ENCODE measurements around the gene MALRD1. TPM values are rescaled to one million over a fixed set of nuclear protein-coding genes. Genes with fewer than 3 reads are reported as not detected.

MALRD1 gene
- total RNA-seq, 1 experiment from 2014 or later, result 8.2 TPM

DNA sequence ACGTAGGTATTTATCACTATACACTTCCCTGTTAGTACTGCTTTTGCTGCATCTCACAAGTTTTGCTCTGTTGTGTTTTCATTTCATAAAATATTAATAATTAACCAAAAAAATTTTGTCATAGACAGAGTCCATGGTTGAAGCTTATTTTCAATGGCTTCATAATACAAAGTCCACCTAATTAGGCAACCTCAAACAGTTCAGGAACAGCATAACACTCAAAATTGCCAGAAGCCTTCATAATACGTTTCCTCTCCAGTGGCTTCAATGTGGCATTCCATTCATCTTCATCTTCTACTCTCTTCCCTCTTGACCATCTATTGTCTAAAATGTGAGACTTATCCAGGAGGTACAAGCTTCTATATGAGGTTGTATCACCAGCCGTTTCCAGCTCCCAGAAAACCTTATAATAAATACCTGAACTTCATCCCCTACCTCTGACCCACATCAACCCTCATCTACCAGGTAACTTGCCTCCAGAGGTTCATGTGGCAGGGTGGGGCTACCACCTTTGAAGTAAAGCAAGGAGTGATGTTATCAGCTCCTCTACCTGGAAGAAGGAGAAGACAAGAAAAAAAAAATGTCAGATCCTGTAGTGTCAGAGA lies 337.3 kb downstream of the MALRD1 start:
- no peaks in the 10 kb centered on the region for H3K27me3 Mint-ChIP-seq (ENCODE audit: insufficient read depth, unreplicated experiment)
- H3K4me1 Mint-ChIP-seq (ENCODE audit: low read depth, unreplicated experiment), result peaks cover 7% of the 10 kb centered on the region

GRCh38 chr10:19408924-19409323 lies 360.3 kb downstream of the MALRD1 start:
- ChIA-PET POLR2A (no interaction called here), CTCF (no interaction called here)
- no peak for DNase-seq
- Histone ChIP-seq H3K36me3 (ENCODE audit: control insufficient read depth, insufficient read depth, low read length) (no peaks in the 10 kb centered on the region), H3K4me3 (ENCODE audit: low read depth, low read length) (no peak overlapping the region), H3K4me1 (no peaks in the 10 kb centered on the region), H3K9me3 (no peaks in the 10 kb centered on the region), H3K27me3 (replicated peaks; ENCODE audit: control insufficient read depth, insufficient read depth, low read length) (no peaks in the 10 kb centered on the region)
- TF ChIP-seq, protein P1, sequence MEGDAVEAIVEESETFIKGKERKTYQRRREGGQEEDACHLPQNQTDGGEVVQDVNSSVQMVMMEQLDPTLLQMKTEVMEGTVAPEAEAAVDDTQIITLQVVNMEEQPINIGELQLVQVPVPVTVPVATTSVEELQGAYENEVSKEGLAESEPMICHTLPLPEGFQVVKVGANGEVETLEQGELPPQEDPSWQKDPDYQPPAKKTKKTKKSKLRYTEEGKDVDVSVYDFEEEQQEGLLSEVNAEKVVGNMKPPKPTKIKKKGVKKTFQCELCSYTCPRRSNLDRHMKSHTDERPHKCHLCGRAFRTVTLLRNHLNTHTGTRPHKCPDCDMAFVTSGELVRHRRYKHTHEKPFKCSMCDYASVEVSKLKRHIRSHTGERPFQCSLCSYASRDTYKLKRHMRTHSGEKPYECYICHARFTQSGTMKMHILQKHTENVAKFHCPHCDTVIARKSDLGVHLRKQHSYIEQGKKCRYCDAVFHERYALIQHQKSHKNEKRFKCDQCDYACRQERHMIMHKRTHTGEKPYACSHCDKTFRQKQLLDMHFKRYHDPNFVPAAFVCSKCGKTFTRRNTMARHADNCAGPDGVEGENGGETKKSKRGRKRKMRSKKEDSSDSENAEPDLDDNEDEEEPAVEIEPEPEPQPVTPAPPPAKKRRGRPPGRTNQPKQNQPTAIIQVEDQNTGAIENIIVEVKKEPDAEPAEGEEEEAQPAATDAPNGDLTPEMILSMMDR (IDR thresholded peaks at IDR 0.05; ENCODE audit: insufficient read depth in 1 of 2, low read depth in 1 of 2, low read length in 1 of 2, severe bottlenecking in 1 of 2, unreplicated experiment in 1 of 2), result no peak
- H3K9me3 Mint-ChIP-seq (ENCODE audit: unreplicated experiment), result no peaks in the 10 kb centered on the region
- intact Hi-C loops (cut with micrococcal nuclease; ENCODE audit: unreplicated experiment), result no loop called here
- no peak overlapping the region for H3K4me3 Mint-ChIP-seq (ENCODE audit: unreplicated experiment)
- H3K27me3 Mint-ChIP-seq (ENCODE audit: insufficient read depth, unreplicated experiment), result no peaks in the 10 kb centered on the region
- H3K27ac Mint-ChIP-seq (ENCODE audit: unreplicated experiment), result no peak overlapping the region
- no peaks in the 10 kb centered on the region for H3K4me1 Mint-ChIP-seq (ENCODE audit: low read depth, unreplicated experiment)
- H3K36me3 Mint-ChIP-seq (ENCODE audit: insufficient read depth, unreplicated experiment), result no peaks in the 10 kb centered on the region
- BruUV-seq (replicated peaks), result no TSS peak

More for the DNA sequence above, 337.3 kb downstream of the MALRD1 start:
- Histone ChIP-seq H3K27me3 (replicated peaks; ENCODE audit: control insufficient read depth, insufficient read depth, low read length) (no peaks in the 10 kb centered on the region), H3K4me3 (ENCODE audit: low read depth, low read length) (no peak overlapping the region), H3K36me3 (ENCODE audit: control insufficient read depth, insufficient read depth, low read length) (no peaks in the 10 kb centered on the region), H3K4me1 (no peaks in the 10 kb centered on the region), H3K9me3 (0 out of 2 replicates have a peak, but pooled peaks cover 3% of the 10 kb centered on the region)
- TF ChIP-seq, protein P1 (IDR thresholded peaks at IDR 0.05; ENCODE audit: insufficient read depth in 1 of 2, low read depth in 1 of 2, low read length in 1 of 2, severe bottlenecking in 1 of 2, unreplicated experiment in 1 of 2), result no peak
- ChIA-PET POLR2A (no interaction called here), CTCF (no interaction called here)
- peak; percentile 12 to 74 for DNase-seq
- no peaks in the 10 kb centered on the region for H3K36me3 Mint-ChIP-seq (ENCODE audit: insufficient read depth, unreplicated experiment)
- intact Hi-C loops (cut with micrococcal nuclease; ENCODE audit: unreplicated experiment), result no loop called here
- peaks cover 10% of the 10 kb centered on the region for H3K9me3 Mint-ChIP-seq (ENCODE audit: unreplicated experiment)
- BruUV-seq (replicated peaks), result no TSS peak
- no peak overlapping the region for H3K27ac Mint-ChIP-seq (ENCODE audit: unreplicated experiment)
- peak overlapping the region; percentile 7 for H3K4me3 Mint-ChIP-seq (ENCODE audit: unreplicated experiment)

- ChIA-PET CTCF (no interaction called here), POLR2A (no interaction called here)
- Histone ChIP-seq H3K27me3 (replicated peaks; ENCODE audit: control insufficient read depth, insufficient read depth, low read length) (no peaks in the 10 kb centered on the region), H3K4me1 (no peaks in the 10 kb centered on the region), H3K36me3 (ENCODE audit: control insufficient read depth, insufficient read depth, low read length) (no peaks in the 10 kb centered on the region), H3K9me3 (no peaks in the 10 kb centered on the region), H3K4me3 (ENCODE audit: low read depth, low read length) (no peak overlapping the region)
- no peaks in the 10 kb centered on the region for H3K27me3 Mint-ChIP-seq (ENCODE audit: insufficient read depth, unreplicated experiment)
- DNase-seq, result no peak
- H3K4me3 Mint-ChIP-seq (ENCODE audit: unreplicated experiment), result no peak overlapping the region
- BruUV-seq (replicated peaks), result no TSS peak
- H3K4me1 Mint-ChIP-seq (ENCODE audit: low read depth, unreplicated experiment), result no peaks in the 10 kb centered on the region
- no peaks in the 10 kb centered on the region for H3K9me3 Mint-ChIP-seq (ENCODE audit: unreplicated experiment)
- no peak overlapping the region for H3K27ac Mint-ChIP-seq (ENCODE audit: unreplicated experiment)
- TF ChIP-seq, protein P1 (IDR thresholded peaks at IDR 0.05; ENCODE audit: insufficient read depth in 1 of 2, low read depth in 1 of 2, low read length in 1 of 2, severe bottlenecking in 1 of 2, unreplicated experiment in 1 of 2), result no peak
- intact Hi-C loops (cut with micrococcal nuclease; ENCODE audit: unreplicated experiment), result loop anchor here (5.0 kb wide), 1 partner anchor 1446 kb away; no protein-coding TSS in a partner anchor
- no peaks in the 10 kb centered on the region for H3K36me3 Mint-ChIP-seq (ENCODE audit: insufficient read depth, unreplicated experiment)
Measured at GRCh38 chr10:19411119-19411518, 362.5 kb downstream of the MALRD1 start.
